HG02852 (cell line): Measurements from ENCODE around the gene RELN.

Experiments
- ATAC-seq: cut with Tn5 transposase; IDR thresholded peaks from one replicate; pipeline ENCODE4 v1.9.1; 2021; ENCODE audit warnings: mild to moderate bottlenecking, moderate library complexity; ENCODE audit not compliant: unreplicated experiment

RELN gene

GRCh38 chr7:103990991-103991390, 1.5 kb upstream of the RELN start:
- ATAC-seq: no peak

DNA sequence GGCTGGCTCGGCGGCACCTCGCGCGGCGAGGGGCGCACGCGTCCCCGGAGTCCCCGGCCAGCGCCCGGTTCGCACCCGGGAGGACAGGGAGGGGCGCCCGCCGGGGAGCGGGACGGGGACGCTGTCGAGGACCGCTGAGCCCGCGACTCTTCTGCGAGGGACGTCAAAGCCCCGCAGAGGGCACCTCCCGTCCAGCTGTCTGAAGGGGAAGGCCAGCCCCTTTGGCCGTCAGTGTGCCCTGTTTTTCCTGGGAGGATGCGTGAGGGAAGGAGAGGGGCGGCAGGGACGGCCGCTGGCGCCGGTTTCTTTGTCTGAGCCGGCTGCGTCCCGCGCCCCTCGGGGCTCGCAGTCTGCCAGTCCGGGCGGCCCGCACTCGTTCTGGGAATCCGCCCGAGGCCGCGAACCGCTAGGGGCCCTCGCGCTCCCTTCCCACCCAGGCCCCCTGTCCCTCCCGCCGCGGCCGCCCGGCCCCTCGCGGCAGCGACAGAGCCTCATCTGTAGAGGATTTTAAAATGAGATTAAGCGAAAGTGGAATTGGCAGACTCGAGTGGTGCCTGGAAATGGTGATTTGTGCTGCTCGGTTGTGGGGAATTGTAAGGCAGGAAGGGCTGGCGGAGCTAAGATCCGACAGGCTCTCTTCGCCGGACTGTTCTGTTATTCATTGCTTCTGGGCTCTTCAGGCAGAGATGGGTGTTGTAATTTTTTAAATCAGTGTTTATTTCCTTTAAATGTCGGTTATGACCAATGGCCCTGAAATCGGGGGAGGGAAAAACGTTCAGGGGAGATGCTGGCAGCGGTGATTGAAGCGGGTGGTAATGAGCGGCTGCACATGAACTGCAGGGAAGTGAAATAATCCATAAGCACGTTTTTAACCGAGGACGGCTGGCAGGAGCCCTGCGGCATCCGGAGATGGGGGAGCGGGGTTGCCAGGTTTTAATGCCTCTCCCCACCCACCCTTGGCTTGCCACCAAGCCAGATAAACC, 618 bp upstream of the RELN start:
- ATAC-seq: no peak

DNA sequence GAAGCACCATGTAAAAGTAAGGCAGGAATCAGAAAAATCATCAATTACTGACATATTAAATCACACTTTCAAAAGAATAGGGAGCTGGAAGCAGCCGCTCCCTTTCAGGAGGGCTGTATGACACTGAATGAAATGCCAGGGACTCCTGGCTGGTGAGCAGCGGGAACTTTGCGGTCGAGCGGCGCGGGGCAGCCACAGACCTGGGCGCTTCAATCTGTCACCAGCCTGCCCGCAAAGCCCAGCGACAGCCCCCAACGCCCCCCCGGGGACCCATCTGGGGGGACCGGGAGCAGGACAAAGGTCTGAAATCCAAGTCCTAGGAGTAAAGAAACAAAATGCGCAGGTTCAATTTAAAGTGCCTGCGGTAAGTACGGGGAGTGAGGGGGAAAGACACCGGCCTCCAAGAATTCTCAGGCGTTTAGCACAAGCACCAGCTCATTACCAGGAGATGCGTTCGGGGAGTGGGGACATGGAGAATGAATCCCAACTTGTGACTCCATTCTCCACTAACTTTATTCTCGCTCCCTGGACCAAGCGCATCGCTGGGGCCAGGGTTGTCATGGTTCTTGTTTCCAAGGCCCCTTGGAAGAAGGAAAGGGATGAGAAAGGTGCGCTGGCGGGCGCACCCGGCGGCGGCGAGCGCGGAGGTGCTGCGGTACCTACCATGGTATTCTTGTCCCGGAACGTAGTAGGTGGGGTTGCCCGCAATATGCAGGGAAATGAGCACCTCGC, 824 bp downstream of the RELN start:
- ATAC-seq: no peak

GRCh38 chr7:103987451-103987850, 2.0 kb downstream of the RELN start:
- no peak for ATAC-seq

DNA sequence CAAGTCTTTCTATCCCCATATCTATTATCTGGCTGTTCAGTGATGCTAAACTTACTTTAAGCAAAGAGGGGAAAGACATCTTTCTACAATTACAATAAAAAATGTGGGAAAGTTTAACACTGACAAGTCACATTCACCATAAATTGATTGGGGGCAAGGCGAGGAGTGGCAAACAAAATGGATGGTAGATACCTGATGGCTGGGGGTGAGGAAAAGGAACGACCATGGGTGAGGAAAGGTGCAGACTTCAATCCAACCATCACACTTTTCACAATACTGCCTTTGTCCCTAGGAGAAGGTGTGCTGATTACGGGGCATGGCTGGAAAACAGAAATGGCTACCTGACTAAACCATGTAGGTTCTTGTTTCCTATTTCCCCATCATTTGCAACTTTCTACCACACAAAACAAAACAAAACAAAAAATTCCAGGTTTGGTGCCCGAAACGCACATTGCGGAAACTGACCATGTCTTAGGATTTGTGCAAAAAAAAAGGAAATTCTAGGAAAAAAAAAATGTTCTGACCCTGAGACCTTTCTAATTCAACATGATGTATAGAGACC, 3.8 kb downstream of the RELN start:
- no peak for ATAC-seq

- ATAC-seq: no peak
Observed at GRCh38 chr7:103984050-103984449, 5.4 kb downstream of the RELN start.

DNA sequence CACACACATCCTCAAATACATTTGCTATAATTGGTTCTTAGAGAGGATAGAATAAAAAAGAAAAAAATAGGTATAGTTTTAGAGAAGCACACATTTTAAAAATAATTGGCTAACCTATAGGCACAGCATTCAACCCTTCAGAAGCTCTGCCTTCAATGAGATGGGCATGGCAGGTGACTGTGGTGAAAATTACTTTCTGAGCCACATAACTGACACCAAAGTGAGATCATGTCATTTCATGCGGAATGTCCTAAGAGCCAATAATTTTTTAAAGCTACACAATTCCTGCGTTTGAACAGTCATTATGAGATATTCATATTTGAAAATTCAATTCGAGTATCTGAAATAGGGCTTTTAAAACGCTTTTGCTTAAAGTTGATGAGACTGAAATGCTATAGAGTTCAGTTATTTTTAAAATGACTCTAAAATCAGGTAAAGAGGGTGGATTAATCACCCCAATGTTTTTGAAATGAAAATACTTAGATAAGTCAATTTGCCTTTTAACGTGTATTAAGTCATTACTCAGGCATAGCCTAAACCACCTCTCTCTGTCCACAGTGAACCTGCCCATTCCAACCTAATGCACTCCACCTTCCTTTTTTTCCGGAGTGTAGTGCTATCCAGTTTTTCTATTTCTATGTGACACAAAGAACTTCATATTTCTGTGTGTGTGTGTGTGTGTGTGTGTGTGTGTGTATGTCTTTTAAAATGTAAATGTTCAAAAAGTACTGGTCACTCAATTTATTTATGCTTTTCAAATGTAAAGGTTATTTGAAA, 6.1 kb downstream of the RELN start:
- no peak for ATAC-seq

GRCh38 chr7:103981003-103981423, 8.4 kb downstream of the RELN start:
- ATAC-seq: no peak

DNA sequence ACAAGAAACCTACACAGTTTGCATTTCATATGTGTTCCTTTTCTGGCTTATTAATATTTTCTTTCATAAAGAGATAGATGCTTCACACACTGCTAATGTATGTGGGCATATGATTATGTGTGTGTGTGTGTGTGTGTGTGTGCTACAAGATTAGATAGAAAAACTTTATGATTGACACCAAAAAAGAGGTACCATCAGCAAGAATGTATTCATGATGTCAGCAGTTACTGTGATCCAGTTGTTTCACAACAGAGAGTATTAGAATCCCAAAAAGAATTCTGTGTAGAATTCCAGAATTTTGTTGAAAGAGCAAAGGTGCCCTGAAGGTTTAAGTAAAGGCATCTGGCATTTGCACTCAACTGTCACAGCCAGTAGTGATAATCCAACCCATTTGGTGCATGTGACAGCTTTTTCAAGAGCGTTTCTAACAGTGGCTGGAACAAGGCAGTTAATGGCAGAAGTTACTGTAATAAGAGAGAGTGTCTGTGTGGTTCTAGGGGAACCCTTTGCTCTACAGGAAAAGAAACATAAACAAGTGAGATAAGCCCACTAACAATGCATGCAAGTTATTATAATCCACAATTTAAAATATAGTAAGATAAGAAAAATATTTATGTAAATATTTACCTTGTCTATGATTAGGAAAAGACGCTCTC, 16.6 kb downstream of the RELN start:
- no peak for ATAC-seq

DNA sequence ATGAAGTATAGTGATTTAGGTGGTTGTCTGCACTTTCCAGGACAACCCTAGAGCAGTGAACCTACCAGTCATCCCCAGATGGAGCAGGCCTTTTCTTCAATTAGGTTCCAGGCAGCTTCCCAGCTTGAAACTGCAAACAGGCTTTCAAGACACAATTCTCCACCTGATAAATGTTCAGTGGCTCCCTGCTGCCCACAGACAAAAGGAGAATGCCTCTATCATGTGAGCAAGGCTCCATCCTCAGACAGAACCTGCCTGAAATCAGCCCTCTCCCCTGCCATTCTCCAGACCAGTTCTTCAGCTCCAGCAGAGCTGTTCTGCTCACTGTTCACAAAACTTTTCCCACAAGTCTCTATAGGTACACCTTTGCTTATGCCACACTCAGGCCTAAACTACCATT, 22.1 kb downstream of the RELN start:
- no peak for ATAC-seq

DNA sequence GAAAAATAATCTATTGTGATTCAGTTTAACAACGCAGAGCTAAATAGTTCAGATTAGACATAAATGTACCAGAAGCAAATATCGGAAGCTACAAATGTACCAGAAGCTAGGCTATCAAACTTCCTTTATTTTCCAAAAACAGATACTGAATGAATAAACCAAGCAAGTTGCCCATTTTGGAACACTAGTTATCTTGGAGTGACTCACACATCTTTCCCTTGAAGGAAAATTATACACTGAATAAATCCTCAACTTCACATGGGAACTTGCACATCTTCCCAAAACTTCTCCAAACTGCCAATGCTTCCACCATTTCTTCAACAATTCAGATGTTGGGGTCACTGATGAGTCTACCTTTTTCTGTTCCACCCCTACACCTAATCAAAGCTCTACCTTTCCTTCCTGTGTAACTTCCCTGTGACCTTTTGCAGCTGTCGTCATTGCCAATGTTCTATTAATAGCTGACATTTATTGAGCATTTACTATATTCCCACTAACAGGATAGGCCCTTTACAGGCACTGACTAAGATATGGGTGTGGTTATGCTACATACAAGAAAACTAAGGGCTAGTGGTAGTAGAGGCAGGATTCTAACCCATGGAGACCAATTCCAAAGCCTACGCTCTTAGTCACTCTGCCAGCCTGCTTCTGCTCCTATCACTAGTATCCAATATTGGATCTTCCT, 22.7 kb downstream of the RELN start:
- no peak for ATAC-seq

- ATAC-seq: no peak
Observed at GRCh38 chr7:103964269-103964668, 25.2 kb downstream of the RELN start.

- no peak for ATAC-seq
Observed at GRCh38 chr7:103962070-103962469, 27.4 kb downstream of the RELN start.

DNA sequence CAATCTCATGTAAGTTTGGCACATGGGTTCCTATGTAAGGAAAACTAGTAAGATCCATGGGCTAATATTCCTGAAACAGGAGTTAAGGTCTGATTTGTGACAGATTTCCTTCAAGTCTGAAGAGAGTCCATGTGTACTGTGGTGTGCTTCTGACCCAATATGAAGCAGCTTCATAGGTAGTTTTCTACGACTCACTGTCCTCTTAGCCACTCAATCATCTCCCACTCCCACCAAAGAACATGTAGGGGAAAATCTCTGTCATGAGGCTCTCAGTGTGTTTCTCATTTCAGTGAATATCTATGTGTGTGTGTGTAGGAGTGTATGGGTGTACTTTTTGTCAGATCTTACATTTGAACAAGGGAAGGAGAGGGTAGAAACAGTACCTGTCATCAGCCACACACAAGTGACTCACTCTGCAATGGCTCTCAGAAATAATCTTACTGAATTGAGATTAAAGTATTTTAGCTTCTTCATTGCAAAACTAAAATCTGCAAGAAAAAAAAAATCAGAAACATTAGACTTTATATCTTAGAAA, 31.1 kb downstream of the RELN start:
- no peak for ATAC-seq

DNA sequence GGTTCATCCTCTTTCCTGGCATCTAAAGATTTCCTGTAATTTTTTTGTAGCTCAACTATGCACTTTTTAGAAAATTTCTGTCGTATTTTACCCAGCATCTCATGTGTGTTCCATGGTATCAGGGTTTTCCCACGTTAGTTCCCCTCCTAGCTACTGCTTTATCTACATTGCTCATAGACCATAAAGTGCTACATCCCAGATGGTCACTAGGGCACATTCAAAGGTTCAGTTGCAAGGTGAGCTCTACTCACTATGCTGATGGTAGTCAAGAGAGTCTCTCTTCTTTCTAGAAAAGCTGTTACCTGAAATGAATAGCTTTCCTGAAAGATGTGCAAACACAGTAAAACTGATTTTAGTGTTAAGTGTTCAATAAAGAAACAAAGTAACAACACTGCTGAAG, 33.5 kb downstream of the RELN start:
- ATAC-seq: no peak

DNA sequence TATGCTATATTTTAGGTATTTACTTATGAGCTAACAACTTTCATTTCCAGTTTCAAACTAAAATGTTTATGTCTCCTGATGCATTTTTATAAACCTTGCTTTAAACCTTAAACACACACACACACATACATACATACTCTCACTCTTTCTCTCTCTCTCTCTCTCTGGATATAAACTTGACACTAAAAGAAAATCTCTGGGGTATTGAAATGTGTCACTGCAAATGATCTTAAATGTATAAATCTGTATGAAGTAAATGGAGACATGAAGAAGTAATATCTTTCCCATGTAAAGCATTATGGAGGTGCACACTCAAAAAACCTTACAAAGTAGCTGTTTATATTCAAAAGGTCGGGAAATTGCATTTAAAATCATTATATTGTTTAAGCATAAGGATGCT, 37.0 kb downstream of the RELN start:
- no peak for ATAC-seq

DNA sequence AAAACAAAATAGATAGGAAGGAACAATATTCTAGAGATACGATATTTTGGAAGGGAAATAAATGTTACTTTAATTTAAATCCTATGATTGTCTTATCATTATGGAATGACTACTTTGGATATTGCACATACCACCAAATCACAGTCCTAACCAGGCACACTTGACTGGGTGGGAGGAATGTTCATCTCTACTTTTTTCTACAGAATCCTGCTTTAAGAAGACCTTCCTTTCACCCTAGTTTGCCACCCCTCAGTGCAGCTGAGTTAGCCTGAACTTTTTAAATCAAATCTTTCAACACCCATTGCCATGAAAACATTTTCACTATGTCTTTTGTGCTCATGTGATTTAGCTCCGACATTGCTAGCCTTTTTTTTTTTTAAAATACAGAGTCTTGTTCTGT, 38.1 kb downstream of the RELN start:
- no peak for ATAC-seq

DNA sequence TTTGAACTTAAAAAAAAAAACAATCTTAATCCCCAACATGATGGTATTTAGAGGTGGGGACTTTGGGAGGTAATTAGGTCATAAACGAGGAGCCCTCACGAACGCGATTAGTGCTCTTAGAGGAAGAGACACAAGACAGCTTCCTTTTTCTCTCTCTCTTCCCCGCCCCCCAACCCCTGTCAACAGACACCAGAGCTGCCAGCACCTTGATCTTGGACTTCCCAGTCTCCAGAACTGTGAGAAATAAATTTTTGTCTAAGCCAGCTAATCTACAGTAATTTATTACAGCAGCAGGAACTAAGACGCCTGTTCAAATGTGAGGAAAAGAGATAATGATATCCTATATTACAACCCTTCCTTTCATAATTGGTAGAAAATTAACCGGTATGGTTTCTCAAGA, 40.1 kb downstream of the RELN start:
- ATAC-seq: no peak

DNA sequence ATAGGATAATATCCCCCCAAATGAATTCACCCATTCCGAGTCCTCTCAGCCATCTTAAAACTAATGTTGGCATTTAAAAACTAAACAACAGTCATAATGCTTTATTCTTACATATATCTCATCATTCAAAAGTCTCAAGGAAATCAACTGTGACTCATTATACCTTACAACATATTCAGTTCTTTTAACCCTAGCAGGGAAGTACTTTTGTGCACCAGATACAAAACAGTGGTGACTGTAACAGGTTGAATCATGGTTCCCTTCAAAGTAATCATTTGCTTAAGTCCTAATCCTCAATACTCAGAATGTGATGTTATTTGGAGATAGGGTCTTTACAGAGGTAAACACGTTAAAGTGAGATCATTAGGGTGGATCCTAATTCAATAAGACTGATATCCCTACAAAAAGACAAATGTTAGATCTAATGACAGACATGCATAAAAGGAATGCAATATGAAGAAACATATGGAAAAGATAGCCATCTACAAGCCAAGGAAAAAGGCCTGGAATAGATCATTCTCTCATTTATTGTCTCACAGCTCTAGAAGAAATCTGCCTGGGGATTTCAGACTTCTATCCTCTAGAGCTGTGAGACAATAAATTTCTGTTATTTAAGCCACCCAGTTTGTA, 42.3 kb downstream of the RELN start:
- no peak for ATAC-seq
